ENCODE measurements around the gene BOK. TPM values are rescaled to one million over a fixed set of nuclear protein-coding genes. Genes with fewer than 3 reads are reported as not detected.

BOK gene
- total and polyA plus RNA-seq, 9 of the 15 experiments (the other 6 are each of a cell fraction or from before 2014, with no cell fraction given): 0.03 to 3.3 (median 2.0) TPM; not detected in 1

DNA sequence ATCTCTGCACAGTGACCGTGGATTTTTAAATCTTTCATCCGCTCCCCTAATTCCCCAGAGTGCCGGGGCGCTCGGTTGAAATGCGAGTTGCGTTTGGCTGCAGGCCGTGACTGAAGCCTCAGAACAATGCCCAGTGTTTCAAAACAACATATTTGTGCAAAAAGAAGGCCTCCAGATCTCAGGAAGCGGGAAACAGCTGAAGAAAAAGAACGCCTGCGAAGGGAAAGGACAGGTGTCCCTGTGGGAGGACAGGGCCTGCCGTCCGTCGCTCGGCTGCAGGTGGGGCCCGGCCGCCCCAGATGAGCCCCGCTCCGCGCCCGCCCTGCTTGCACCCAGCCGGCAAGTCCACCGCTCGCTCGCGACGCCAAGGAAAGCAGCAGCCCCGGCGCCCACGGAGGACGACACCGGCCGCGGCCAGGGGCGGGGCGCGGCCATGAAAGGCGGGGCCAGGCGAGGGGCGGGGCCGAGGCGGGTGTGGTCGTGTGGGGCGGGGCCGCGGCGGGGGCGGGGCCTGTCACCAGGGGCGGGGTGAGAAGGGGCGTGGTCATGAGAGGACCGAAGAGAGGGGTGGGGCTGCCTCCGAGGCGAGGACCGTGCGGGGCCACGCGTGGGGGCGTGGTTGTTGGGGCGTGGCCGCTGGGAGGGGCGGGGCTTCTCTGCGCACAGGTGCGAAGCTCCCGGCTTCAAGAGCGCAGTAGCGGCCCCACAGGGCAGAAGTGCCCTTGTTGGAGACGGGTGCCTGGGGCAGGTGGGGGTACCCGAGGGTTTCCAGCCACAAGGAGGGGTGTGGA, 17.6 kb upstream of the BOK start (continued):
- no peak for TF ChIP-seq ZNF217 (CRISPR knock-in tag; IDR thresholded peaks at IDR 0.05)
- TF ChIP-seq, protein P1, sequence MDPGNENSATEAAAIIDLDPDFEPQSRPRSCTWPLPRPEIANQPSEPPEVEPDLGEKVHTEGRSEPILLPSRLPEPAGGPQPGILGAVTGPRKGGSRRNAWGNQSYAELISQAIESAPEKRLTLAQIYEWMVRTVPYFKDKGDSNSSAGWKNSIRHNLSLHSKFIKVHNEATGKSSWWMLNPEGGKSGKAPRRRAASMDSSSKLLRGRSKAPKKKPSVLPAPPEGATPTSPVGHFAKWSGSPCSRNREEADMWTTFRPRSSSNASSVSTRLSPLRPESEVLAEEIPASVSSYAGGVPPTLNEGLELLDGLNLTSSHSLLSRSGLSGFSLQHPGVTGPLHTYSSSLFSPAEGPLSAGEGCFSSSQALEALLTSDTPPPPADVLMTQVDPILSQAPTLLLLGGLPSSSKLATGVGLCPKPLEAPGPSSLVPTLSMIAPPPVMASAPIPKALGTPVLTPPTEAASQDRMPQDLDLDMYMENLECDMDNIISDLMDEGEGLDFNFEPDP (CRISPR knock-in tag; IDR thresholded peaks at IDR 0.05): no peak
- TF ChIP-seq, protein P2, sequence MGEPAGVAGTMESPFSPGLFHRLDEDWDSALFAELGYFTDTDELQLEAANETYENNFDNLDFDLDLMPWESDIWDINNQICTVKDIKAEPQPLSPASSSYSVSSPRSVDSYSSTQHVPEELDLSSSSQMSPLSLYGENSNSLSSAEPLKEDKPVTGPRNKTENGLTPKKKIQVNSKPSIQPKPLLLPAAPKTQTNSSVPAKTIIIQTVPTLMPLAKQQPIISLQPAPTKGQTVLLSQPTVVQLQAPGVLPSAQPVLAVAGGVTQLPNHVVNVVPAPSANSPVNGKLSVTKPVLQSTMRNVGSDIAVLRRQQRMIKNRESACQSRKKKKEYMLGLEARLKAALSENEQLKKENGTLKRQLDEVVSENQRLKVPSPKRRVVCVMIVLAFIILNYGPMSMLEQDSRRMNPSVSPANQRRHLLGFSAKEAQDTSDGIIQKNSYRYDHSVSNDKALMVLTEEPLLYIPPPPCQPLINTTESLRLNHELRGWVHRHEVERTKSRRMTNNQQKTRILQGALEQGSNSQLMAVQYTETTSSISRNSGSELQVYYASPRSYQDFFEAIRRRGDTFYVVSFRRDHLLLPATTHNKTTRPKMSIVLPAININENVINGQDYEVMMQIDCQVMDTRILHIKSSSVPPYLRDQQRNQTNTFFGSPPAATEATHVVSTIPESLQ (CRISPR knock-in tag; IDR thresholded peaks at IDR 0.05): no peak
- TF ChIP-seq, protein P3, sequence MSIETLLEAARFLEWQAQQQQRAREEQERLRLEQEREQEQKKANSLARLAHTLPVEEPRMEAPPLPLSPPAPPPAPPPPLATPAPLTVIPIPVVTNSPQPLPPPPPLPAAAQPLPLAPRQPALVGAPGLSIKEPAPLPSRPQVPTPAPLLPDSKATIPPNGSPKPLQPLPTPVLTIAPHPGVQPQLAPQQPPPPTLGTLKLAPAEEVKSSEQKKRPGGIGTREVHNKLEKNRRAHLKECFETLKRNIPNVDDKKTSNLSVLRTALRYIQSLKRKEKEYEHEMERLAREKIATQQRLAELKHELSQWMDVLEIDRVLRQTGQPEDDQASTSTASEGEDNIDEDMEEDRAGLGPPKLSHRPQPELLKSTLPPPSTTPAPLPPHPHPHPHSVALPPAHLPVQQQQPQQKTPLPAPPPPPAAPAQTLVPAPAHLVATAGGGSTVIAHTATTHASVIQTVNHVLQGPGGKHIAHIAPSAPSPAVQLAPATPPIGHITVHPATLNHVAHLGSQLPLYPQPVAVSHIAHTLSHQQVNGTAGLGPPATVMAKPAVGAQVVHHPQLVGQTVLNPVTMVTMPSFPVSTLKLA (conservative IDR thresholded peaks at IDR 0.05): peak; percentile 35 to 61; a peak in 3 of 4 replicates
- TF ChIP-seq U2AF2 (optimal IDR thresholded peaks at IDR 0.05; ENCODE audit: low read depth, low read length): no peak
- TF ChIP-seq IRF2 (CRISPR knock-in tag; IDR thresholded peaks at IDR 0.05): no peak
- TF ChIP-seq, protein P4, sequence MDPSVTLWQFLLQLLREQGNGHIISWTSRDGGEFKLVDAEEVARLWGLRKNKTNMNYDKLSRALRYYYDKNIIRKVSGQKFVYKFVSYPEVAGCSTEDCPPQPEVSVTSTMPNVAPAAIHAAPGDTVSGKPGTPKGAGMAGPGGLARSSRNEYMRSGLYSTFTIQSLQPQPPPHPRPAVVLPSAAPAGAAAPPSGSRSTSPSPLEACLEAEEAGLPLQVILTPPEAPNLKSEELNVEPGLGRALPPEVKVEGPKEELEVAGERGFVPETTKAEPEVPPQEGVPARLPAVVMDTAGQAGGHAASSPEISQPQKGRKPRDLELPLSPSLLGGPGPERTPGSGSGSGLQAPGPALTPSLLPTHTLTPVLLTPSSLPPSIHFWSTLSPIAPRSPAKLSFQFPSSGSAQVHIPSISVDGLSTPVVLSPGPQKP (CRISPR knock-in tag; IDR thresholded peaks at IDR 0.05): no peak
- TF ChIP-seq SMAD4 (CRISPR knock-in tag; conservative IDR thresholded peaks at IDR 0.05): no peak
- TF ChIP-seq GABPB2 (CRISPR knock-in tag; conservative IDR thresholded peaks at IDR 0.05): no peak
- TF ChIP-seq ZBTB17 (CRISPR knock-in tag; IDR thresholded peaks at IDR 0.05): no peak
- TF ChIP-seq HDAC8 (tag; IDR thresholded peaks at IDR 0.05): no peak
- peak; percentile 69; the same call in 1 of the 2 replicates for TF ChIP-seq CREB1 (IDR thresholded peaks at IDR 0.05)
- TF ChIP-seq CREB1 (CRISPR knock-in tag; IDR thresholded peaks at IDR 0.05): peak; percentile 67; the same call in 1 of the 2 replicates
- TF ChIP-seq ZNF444 (CRISPR knock-in tag; IDR thresholded peaks at IDR 0.05): no peak
- TF ChIP-seq, protein P5, sequence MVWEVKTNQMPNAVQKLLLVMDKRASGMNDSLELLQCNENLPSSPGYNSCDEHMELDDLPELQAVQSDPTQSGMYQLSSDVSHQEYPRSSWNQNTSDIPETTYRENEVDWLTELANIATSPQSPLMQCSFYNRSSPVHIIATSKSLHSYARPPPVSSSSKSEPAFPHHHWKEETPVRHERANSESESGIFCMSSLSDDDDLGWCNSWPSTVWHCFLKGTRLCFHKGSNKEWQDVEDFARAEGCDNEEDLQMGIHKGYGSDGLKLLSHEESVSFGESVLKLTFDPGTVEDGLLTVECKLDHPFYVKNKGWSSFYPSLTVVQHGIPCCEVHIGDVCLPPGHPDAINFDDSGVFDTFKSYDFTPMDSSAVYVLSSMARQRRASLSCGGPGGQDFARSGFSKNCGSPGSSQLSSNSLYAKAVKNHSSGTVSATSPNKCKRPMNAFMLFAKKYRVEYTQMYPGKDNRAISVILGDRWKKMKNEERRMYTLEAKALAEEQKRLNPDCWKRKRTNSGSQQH (CRISPR knock-in tag; IDR thresholded peaks at IDR 0.05): no peak
- TF ChIP-seq, protein P6, sequence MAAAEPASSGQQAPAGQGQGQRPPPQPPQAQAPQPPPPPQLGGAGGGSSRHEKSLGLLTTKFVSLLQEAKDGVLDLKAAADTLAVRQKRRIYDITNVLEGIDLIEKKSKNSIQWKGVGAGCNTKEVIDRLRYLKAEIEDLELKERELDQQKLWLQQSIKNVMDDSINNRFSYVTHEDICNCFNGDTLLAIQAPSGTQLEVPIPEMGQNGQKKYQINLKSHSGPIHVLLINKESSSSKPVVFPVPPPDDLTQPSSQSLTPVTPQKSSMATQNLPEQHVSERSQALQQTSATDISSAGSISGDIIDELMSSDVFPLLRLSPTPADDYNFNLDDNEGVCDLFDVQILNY (CRISPR knock-in tag; IDR thresholded peaks at IDR 0.05): no peak
- TF ChIP-seq SAFB (IDR thresholded peaks at IDR 0.05; ENCODE audit: borderline replicate concordance, low read depth, low read length): 0 out of 2 replicates have a peak, but pooled peaks have one; percentile 0
- TF ChIP-seq ZNF57 (CRISPR knock-in tag; IDR thresholded peaks at IDR 0.05): no peak
- TF ChIP-seq HCFC1 (IDR thresholded peaks at IDR 0.05; ENCODE audit: low read depth, low read length): peak; percentile 22; the same call in 1 of the 2 replicates

Data from K562 (cell line).